Right kidney (tissue), 1 donor: ENCODE measurements around the gene NSUN6.

Source experiments
- DNase-seq: peaks from one replicate; pipeline ENCODE4 v3.0.0-alpha.2; 2016

NSUN6 gene

DNA sequence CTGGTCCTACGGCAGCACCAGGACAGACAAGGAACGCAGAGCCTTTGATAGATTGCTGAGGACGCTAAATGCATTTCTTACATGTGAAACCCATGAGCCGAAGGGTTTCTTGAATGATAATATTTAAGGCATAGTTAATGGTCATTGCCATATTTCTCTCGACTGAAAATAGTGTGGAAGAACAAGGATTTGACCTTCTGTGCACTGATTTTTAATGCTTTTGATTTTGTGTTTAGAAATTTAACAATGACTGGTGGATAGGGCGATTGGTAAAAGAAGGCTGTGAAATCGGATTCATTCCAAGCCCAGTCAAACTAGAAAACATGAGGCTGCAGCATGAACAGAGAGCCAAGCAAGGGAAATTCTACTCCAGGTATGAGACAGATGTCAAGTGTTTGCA, 150.8 kb downstream of the NSUN6 start:
- no peak for DNase-seq

DNA sequence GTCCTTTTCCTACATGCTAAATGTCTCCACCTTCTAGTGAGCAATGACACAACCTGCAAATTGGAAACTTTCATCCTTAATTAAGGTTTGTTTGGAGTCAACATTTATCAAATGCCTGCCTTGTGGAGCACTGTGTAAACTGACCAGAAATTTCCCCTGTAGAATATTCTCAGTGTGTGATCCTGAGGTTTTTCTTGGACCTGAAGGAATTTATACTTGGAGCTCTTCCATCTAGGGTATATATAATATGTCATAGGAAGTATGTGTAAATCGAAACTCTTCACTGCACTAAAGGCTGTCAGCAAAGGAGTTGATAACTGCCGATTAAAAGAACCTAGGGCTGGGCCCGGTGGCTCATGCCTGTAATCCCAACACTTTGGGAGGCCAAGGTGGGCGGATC, 152.4 kb downstream of the NSUN6 start:
- no peak for DNase-seq

DNA sequence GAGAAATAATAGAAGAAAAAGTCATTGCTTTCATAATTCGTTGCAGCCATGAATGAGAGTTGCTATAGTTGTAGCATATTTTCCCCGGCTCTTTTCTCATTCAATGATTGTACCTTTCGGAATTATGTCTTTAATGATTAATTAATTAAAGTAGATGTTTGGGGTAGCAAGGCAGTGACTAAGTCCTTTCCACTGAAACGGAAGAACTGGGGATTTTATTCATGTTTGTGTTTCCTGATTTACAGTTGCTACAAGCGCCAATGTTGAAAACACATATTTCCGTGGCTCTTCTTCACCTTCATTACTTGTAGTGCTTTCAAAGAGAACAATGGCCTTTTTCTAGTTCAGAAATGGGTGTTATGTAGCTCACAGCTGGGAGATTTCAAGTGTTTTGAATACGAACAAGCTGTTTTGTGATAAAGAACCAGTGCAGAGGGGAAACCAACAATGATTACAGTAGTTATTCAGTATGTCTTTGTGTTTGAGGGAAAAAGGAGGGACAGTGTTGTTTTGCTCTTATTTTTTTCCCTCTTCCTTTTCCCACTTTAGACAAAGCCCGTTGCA, 153.5 kb downstream of the NSUN6 start:
- DNase-seq: no peak
